Esophagus squamous epithelium (tissue), 5 donors: Measurements from ENCODE around the gene IL18BP. TPM values are rescaled to one million over a fixed set of nuclear protein-coding genes. Genes with fewer than 3 reads are reported as not detected.

Source experiments
- DNase-seq: peaks from one replicate; lab custom pipeline; 2025; lab: John Stamatoyannopoulos, UW
- H3K27ac ChIP-seq, 4 donors: fragments of 200-600 bp; sonication (generic); one replicate each; pipeline ENCODE4 v1.5.1; 2016 to 2019; ENCODE audit warnings: mild to moderate bottlenecking in 1 of 4
- H3K27me3 ChIP-seq, 4 donors: fragments of 200-600 bp; sonication (generic); 1 replicate in 3 of 4; 2 replicates in 1 of 4; pipeline versions ENCODE4 v1.5.1 to v1.6.0; 2017 to 2021; ENCODE audit warnings: antibody characterized with exemption in 1 of 4
- H3K36me3 ChIP-seq, 3 donors: fragments of 200-600 bp; sonication (generic); one replicate each; pipeline ENCODE4 v1.5.1; 2016 to 2019
- H3K4me1 ChIP-seq, 3 donors: fragments of 200-600 bp; sonication (generic); one replicate each; pipeline ENCODE4 v1.5.1; 2017 to 2019
- H3K4me3 ChIP-seq, 4 donors: fragments of 200-600 bp; sonication (generic); 1 replicate in 3 of 4; 2 replicates in 1 of 4; pipeline ENCODE4 v1.5.1; 2016 to 2019; ENCODE audit warnings: mild to moderate bottlenecking in 2 of 4, moderate library complexity in 1 of 4
- H3K9me3 ChIP-seq, 3 donors: fragments of 200-600 bp; sonication (generic); one replicate each; pipeline ENCODE4 v1.5.1; 2016 to 2019
- POLR2A ChIP-seq, 4 donors: fragments of 450-650 bp; IDR thresholded peaks; one replicate each; pipeline ENCODE4 v1.6.1; 2017; ENCODE audit warnings: antibody characterized with exemption in 4 of 4, mild to moderate bottlenecking in 4 of 4, moderate library complexity in 3 of 4
- WGBS, 2 donors: methylation state at CpG; one replicate each; pipeline ENCODE4 v1.1.5; 2018; 5-methylcytosine and 5-hydroxymethylcytosine counted together
- intact Hi-C: fragments of 100-400 bp; cut with DNase I; formaldehyde crosslinking; loops from one replicate; pipeline ENCODE4 v1.15.0; 2022
- total RNA-seq, 4 donors: library from RNA; depleted of rRNA; stranded (reverse); fragments of >200 nt; gene quantifications; one replicate each; pipeline ENCODE4 v1.1.0, GENCODE V29; 2016
- TF ChIP-seq, protein P1 (sequence below), 6 experiments: fragments of 450-650 bp in 4 of 6; fragments of 200-600 bp in 2 of 6; sonication (generic) in 2 of 6; IDR thresholded peaks; one replicate each; pipeline ENCODE4 v1.5.1; 2016 to 2019; ENCODE audit warnings: antibody characterized with exemption in 6 of 6, mild to moderate bottlenecking in 4 of 6, moderate library complexity in 4 of 6
- donor health status: DM: yes; HTN: yes; CAD: no.

Gene IL18BP
- total RNA-seq, 4 donors from 2014 or later, result 1.6 to 6.5 (median 4.8) TPM

DNA sequence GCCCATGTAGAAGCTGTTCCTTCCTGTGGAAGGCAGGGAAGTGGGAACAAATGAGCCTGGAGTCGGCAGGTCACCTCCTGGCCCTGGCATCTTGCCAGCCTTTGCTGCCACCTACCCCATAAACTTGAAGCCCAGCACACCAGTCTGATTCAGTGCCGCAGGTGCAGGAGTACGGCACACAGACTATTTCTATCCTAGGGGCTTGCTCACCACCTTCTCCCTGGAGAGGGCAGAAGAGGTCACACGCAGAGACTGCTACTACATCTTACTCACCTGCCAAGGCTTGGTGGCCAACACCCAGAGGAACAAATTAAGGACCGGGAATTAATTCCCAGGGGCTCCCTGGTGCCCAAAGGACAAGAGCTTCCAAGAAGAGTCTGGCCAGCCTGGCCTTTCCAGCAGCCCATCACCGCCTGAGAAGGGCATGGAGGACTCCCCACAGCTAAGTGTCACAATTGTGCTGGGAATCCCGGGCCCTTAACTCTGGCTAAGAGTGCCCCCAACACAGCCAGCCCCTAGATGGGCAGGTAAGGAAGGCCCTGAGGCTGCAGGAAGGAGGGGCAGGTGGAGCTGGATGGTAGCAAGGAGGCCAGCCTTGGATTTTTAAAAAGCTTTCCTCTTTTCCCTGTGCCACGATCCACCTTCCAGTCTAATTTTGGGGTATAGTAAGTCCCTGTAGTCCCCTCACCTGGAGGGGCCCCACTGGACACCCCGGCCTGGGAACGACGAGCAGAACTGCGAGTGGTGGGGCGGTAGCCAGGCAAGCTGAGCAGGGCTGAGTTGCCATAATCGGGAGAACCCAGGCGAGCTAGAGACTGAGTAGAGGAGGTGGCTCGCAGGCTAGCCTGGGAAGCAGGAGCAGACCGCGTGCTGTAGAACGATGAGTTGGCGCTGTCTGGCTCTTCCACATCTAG, 6.9 kb downstream of the IL18BP start:
- 77 to 81% methylated on average over 7 to 13 of the region's 20 CpGs for WGBS, 2 donors

DNA sequence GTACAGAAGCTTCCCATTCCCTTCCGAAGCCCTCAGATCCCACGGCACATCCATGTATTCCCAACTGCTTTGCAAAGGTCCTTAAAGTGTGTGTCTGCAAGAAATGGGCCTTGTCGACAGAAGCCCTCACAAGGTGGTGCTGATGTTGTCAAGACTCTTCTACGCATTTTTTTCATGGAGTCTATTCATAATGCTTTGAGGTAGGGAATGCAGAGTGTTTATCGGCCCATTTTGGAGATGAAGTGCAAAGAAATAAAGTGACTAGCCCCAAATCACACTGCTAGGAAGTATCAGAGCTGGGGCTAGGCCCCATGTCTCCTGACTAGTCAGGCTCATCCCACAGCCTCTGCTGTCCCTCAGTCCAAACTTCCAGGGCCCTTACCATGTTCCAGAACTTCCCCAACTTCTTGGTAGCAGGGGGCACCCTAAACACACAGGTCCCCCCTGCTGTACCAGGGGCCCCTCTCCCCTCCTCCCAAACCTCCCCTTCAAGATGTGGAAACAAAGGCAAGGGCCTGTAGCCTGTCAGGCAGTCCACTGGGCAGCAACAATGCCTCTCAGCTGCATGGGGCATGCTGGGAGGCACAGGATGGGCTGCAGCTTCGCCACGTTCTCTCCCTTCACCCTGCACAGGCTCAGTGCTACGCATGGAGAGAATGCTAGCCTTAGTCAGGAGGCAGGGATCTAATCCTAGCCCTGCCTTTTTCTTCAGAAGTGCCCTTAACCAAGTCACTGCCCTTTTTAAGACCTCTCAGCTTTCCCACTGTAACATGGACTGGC, 7.8 kb downstream of the IL18BP start:
- no peak overlapping the region for H3K27ac ChIP-seq
- WGBS, 2 donors, result 76 to 90% methylated on average over 5 to 8 of the region's 8 CpGs
- no peaks in the 10 kb centered on the region for H3K9me3 ChIP-seq
- peaks cover 0 to 32% (median 0%) of the 10 kb centered on the region in 3 donors for H3K4me1 ChIP-seq
- no peak overlapping the region for H3K4me3 ChIP-seq
- H3K27me3 ChIP-seq, result no peaks in the 10 kb centered on the region
- DNase-seq, result no peak
- peaks cover 67 to 100% (median 88%) of the 10 kb centered on the region in 3 donors for H3K36me3 ChIP-seq
- no peak for TF ChIP-seq POLR2A (IDR thresholded peaks at IDR 0.05)
- TF ChIP-seq, protein P1, sequence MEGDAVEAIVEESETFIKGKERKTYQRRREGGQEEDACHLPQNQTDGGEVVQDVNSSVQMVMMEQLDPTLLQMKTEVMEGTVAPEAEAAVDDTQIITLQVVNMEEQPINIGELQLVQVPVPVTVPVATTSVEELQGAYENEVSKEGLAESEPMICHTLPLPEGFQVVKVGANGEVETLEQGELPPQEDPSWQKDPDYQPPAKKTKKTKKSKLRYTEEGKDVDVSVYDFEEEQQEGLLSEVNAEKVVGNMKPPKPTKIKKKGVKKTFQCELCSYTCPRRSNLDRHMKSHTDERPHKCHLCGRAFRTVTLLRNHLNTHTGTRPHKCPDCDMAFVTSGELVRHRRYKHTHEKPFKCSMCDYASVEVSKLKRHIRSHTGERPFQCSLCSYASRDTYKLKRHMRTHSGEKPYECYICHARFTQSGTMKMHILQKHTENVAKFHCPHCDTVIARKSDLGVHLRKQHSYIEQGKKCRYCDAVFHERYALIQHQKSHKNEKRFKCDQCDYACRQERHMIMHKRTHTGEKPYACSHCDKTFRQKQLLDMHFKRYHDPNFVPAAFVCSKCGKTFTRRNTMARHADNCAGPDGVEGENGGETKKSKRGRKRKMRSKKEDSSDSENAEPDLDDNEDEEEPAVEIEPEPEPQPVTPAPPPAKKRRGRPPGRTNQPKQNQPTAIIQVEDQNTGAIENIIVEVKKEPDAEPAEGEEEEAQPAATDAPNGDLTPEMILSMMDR (IDR thresholded peaks at IDR 0.05), result no peak
- intact Hi-C loops, result no loop called here

More for the DNA sequence above, 6.9 kb downstream of the IL18BP start:
- no peak for TF ChIP-seq POLR2A (IDR thresholded peaks at IDR 0.05)
- TF ChIP-seq, protein P1 (IDR thresholded peaks at IDR 0.05), result no peak
- DNase-seq, result no peak
- intact Hi-C loops, result no loop called here
- no peak overlapping the region for H3K27ac ChIP-seq
- H3K27me3 ChIP-seq, result no peaks in the 10 kb centered on the region
- peaks cover 64 to 100% (median 79%) of the 10 kb centered on the region in 3 donors for H3K36me3 ChIP-seq
- no peak overlapping the region for H3K4me3 ChIP-seq
- H3K4me1 ChIP-seq, result peaks cover 0 to 28% (median under 1%) of the 10 kb centered on the region in 3 donors
- H3K9me3 ChIP-seq, result no peaks in the 10 kb centered on the region

GRCh38 chr11:72007089-72007476, 8.4 kb downstream of the IL18BP start:
- no peak overlapping the region for H3K4me3 ChIP-seq
- H3K27me3 ChIP-seq, result no peaks in the 10 kb centered on the region
- H3K9me3 ChIP-seq, result no peaks in the 10 kb centered on the region
- intact Hi-C loops, result no loop called here
- WGBS, 2 donors, result 91 to 100% methylated on average over 2 to 6 of the region's 15 CpGs
- no peak overlapping the region for H3K27ac ChIP-seq
- H3K36me3 ChIP-seq, result peaks cover 72 to 100% (median 94%) of the 10 kb centered on the region in 3 donors
- TF ChIP-seq, protein P1 (IDR thresholded peaks at IDR 0.05), result no peak
- TF ChIP-seq POLR2A (IDR thresholded peaks at IDR 0.05), result no peak
- peaks cover 0 to 38% (median 1%) of the 10 kb centered on the region in 3 donors for H3K4me1 ChIP-seq
- DNase-seq, result no peak

DNA sequence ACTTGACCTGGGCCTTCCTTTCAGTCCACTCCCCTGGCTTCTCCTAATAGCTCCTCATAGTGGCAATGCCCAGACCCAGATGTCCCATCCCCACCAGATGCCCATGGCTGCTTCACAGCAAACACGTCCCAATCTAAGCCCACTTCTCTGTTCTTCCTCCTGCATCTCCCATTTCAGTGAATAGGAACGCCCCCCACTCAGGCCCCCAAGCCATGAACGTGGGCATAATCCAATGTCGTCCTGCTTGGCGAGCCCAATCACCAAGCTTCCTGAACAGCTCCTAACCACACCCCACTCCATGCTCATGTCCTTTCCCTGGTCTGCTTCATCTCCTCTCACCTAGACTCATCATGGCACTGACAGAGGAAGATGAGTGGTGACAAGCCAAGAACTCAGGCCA, 8.9 kb downstream of the IL18BP start:
- Histone ChIP-seq H3K9me3 (no peaks in the 10 kb centered on the region), H3K36me3 (peaks cover 77 to 100% (median 97%) of the 10 kb centered on the region in 3 donors), H3K4me3 (no peak overlapping the region), H3K27ac (no peak overlapping the region), H3K4me1 (peaks cover 0 to 43% (median 5%) of the 10 kb centered on the region in 3 donors), H3K27me3 (no peaks in the 10 kb centered on the region)
- TF ChIP-seq POLR2A (IDR thresholded peaks at IDR 0.05), result no peak
- TF ChIP-seq, protein P1 (IDR thresholded peaks at IDR 0.05), result no peak
- intact Hi-C loops, result no loop called here
- 78 to 80% methylated on average over 5 of the region's 5 CpGs for WGBS, 2 donors
- DNase-seq, result no peak
